Epithelial cell of prostate (primary cell): ENCODE data around the gene SMCHD1.
"Not testable (repeated sequence)": the region's sequence is repeated elsewhere in the genome, so short reads cannot be mapped to it uniquely, and the experiment has no call there.

ENCODE experiments used
- DNase-seq: peaks from one replicate; pipeline ENCODE4 v3.0.0-alpha.2; 2011; ENCODE audit warnings: low read depth, low spot score
- H3K27ac ChIP-seq: fragments of 450-650 bp; 2 replicates; pipeline ENCODE4 v1.5.1; 2017; ENCODE audit warnings: mild to moderate bottlenecking

The SMCHD1 gene

GRCh38 chr18:2847317-2848246, 192.1 kb downstream of the SMCHD1 start:
- H3K27ac ChIP-seq, result no peak overlapping the region
- DNase-seq, result no peak

DNA sequence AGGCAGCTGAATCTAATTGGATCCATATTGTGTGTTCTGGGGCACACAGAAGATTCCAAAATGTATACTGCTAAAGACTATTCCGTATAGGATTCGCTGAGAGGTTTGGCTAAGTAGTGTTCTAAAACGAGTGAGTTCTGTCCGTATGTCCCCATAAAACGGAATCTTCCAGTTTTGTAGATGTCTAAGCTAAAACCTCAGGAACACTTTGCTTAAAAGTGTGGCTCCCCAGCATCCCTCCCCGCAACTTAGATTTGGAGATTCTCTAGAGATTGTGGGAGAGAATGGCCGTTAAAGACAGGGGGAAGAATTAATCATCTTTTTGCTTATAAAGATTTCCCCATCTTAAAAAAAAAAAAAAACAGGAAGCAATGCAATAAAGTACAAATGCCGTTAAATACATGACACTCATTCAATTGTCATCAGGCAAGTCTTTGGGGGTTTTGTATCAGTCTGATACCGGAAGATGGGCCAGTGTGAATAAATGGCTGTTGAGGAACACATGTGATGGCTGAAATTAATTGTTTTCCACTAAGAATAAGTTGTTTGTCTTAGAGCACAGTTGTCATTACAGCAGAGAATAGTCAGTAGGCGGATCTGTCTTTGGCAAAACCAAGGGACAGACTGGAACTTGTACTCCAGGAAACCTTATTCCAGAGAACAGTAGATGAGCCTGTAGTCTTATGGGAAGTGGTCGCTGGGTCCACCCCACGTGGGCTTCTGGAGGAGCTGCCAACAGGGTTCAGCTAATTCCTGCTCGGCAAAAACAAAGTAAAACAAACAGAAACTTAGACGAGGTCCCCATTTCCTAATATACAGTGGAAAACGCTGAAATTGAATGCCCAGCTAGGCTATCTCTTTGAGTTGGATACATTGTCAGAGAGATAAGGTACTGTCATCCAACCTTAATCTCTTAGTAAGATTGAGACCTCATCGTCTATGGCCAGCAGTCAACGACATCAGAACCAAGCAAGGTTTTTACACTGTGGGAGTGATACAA, 193.0 kb downstream of the SMCHD1 start:
- H3K27ac ChIP-seq, result no peak overlapping the region
- no peak for DNase-seq

DNA sequence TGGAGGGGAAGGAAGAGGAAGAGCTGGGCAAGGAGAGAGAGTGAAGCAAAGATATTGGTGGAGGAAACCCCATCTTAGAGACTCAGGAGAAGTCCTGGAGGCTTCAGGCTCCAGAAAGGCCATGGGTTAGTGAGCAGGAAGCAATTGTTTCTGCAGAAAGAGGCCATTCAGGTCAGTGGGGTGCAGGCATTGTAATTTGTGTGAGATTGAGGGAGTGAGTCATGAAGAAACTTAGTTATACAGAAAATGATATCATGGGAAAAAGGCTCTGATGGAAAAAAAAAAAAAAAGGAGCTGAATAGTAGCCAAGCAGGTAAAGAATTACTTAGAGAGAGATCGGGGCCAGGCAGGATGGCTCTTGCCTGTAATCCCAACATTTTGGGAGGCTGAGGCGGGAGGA, 195.3 kb downstream of the SMCHD1 start:
- H3K27ac ChIP-seq, result no peak overlapping the region

GRCh38 chr18:2851771-2852170, 196.2 kb downstream of the SMCHD1 start:
- no peak for DNase-seq
- no peak overlapping the region for H3K27ac ChIP-seq

More for the DNA sequence above, 195.3 kb downstream of the SMCHD1 start:
- no peak for DNase-seq

GRCh38 chr18:2852460-2852859, 196.9 kb downstream of the SMCHD1 start:
- not testable (repeated sequence) for H3K27ac ChIP-seq, DNase-seq

GRCh38 chr18:2853173-2853925, 197.8 kb downstream of the SMCHD1 start:
- no peak for DNase-seq
- H3K27ac ChIP-seq, result no peak overlapping the region

DNA sequence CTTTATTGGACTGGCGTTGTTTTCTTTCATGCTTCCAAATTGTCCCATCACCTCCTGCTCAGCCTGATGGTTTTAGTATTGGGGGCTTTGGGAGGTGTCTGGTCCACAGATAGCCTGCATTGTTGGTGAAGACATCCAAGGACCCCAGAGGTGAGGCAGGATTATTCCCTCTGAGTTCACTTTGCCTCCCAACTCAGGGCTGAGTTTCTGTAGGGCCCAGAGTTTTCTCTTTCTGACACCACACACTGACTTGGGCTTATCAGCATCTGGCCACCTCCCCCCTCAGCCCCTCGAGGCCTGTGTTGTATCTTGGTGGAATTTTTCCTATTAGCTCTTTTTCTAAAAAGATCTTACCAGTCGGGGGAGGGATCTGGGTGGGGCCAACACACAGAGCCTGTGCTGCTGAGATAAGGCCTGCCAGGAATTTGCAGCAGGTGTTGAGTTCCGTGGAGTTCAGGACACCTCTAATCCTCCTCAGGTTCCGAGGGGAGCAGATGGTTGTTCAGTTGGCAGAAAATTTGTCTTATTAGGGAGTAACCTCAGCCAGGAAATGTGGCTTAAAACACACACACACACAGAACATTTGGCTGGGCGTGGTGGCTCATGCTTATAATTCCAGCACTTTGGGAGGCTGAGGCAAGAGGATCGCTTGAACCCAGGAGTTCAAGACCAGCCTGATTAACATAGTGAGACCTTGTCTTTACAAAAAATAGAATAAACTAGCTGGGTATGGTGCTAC, 198.6 kb downstream of the SMCHD1 start:
- DNase-seq, result no peak
- H3K27ac ChIP-seq, result no peak overlapping the region
